Germinal center (tissue), 1 donor: ENCODE data around the gene OR5B3.
"Not testable (repeated sequence)": the region's sequence is repeated elsewhere in the genome, so short reads cannot be mapped to it uniquely, and the experiment has no call there.

Experiments used
- DNase-seq: peaks from one replicate; pipeline ENCODE4 v3.0.0; 2012; ENCODE audit warnings: mixed read lengths, low spot score

Gene OR5B3

GRCh38 chr11:58406774-58407173, at the start of gene OR5B3:
Gene OR5B3, minus strand, starts transcription at chr11:58406874. Its CDS starts 3,465 bp downstream, at chr11:58403409.
- DNase-seq: no peak

- no peak for DNase-seq
Observed at GRCh38 chr11:58451585-58451984, 44.9 kb upstream of the OR5B3 start.

- DNase-seq: no peak
Observed at GRCh38 chr11:58446294-58446693, 39.6 kb upstream of the OR5B3 start.

GRCh38 chr11:58444300-58444699, 37.6 kb upstream of the OR5B3 start:
- no peak for DNase-seq

- DNase-seq: no peak
Observed at GRCh38 chr11:58442136-58442535, 35.5 kb upstream of the OR5B3 start, which contains the start of gene OR5B12. Gene OR5B12, minus strand, starts transcription at chr11:58442236. Its CDS starts 2,085 bp downstream, at chr11:58440151.

GRCh38 chr11:58438486-58438885, 31.8 kb upstream of the OR5B3 start:
- DNase-seq: no peak

- no peak for DNase-seq
Observed at GRCh38 chr11:58434217-58434616, 27.5 kb upstream of the OR5B3 start.

- DNase-seq: no peak
Observed at GRCh38 chr11:58433638-58434203, 27.0 kb upstream of the OR5B3 start.

- DNase-seq: no peak
Observed at GRCh38 chr11:58429273-58429672, 22.6 kb upstream of the OR5B3 start.

GRCh38 chr11:58428021-58428420, 21.3 kb upstream of the OR5B3 start, which contains the start of gene OR5B2:
Gene OR5B2, minus strand, starts transcription at chr11:58428121. Its CDS starts 4,860 bp downstream, at chr11:58423261.
- DNase-seq: no peak

- not testable (repeated sequence) for DNase-seq
Observed at GRCh38 chr11:58399622-58400021, 7.1 kb downstream of the OR5B3 start.

- no peak for DNase-seq
Observed at GRCh38 chr11:58395581-58395980, 11.1 kb downstream of the OR5B3 start.

GRCh38 chr11:58394195-58394594, 12.5 kb downstream of the OR5B3 start:
- DNase-seq: no peak

- no peak for DNase-seq
Observed at GRCh38 chr11:58392746-58393145, 13.9 kb downstream of the OR5B3 start.

- DNase-seq: no peak
Observed at GRCh38 chr11:58391879-58392278, 14.8 kb downstream of the OR5B3 start.

- no peak for DNase-seq
Observed at GRCh38 chr11:58390551-58391063, 16.1 kb downstream of the OR5B3 start.

GRCh38 chr11:58358969-58359368, 47.7 kb downstream of the OR5B3 start, which contains the start of gene OR5B17:
Gene OR5B17, minus strand, starts transcription at chr11:58359069. Its CDS starts 0 bp downstream, at chr11:58359069.
- DNase-seq: no peak

- no peak for DNase-seq
Observed at GRCh38 chr11:58354727-58355126, 51.9 kb downstream of the OR5B3 start.
